Heart right ventricle (tissue), 16 donors: ENCODE measurements around the gene PKHD1. TPM values are rescaled to one million over a fixed set of nuclear protein-coding genes. Genes with fewer than 3 reads are reported as not detected.

Experiments used
- ATAC-seq, 8 donors: fragments of 200-7000 bp; cut with Tn5 transposase; one replicate each; pipeline ENCODE4 v1.9.1; 2020; ENCODE audit warnings: mild to moderate bottlenecking in 8 of 8, moderate library complexity in 8 of 8, moderate number of reproducible peaks in 1 of 8
- DNase-seq, 2 donors: peaks; one replicate each; pipeline ENCODE4 v3.0.0-alpha.2; 2020
- H3K27ac ChIP-seq, 10 donors: fragments of 200-600 bp; sonication (generic) in 2 of 10; one replicate each; pipeline versions ENCODE4 v1.5.0 to v1.8.0; 2020 to 2022; ENCODE audit warnings: mild to moderate bottlenecking in 3 of 10
- H3K27me3 ChIP-seq, 7 donors: fragments of 200-600 bp; one replicate each; pipeline ENCODE4 v1.8.0; 2021 to 2022; ENCODE audit warnings: mild to moderate bottlenecking in 2 of 7
- H3K36me3 ChIP-seq, 9 donors: fragments of 200-600 bp; sonication (generic) in 1 of 9; one replicate each; pipeline versions ENCODE4 v1.5.0 to v1.8.0; 2020 to 2022; ENCODE audit warnings: mild to moderate bottlenecking in 2 of 9
- H3K4me1 ChIP-seq, 9 donors: fragments of 200-600 bp; sonication (generic) in 1 of 9; one replicate each; pipeline versions ENCODE4 v1.5.0 to v1.8.0; 2020 to 2022; ENCODE audit warnings: mild to moderate bottlenecking in 4 of 9
- H3K4me3 ChIP-seq, 10 donors: fragments of 200-600 bp; sonication (generic) in 2 of 10; one replicate each; pipeline versions ENCODE4 v1.5.0 to v1.8.0; 2020 to 2022; ENCODE audit warnings: mild to moderate bottlenecking in 7 of 10, moderate library complexity in 2 of 10
- H3K9me3 ChIP-seq, 11 donors: fragments of 200-600 bp in 10 of 11; sonication (generic) in 2 of 11; one replicate each; pipeline versions ENCODE4 v1.5.0 to v1.8.0; 2013 to 2022; ENCODE audit warnings: mild to moderate bottlenecking in 2 of 11, control low read depth in 1 of 11, moderate library complexity in 1 of 11
- CTCF ChIP-seq, 9 donors: fragments of 200-600 bp; sonication (generic) in 2 of 9; IDR thresholded peaks; one replicate each; pipeline versions ENCODE4 v1.5.0 to v1.8.0; 2021 to 2022; ENCODE audit warnings: antibody characterized with exemption in 9 of 9, mild to moderate bottlenecking in 5 of 9, moderate library complexity in 1 of 9
- WGBS, 2 donors: extraction: QIAGEN DNeasy Blood & Tissue Kit; methylation state at CpG; one replicate each; pipeline ENCODE4 v1.1.7; 2013; ENCODE audit warnings: inconsistent platforms in 1 of 2; 5-methylcytosine and 5-hydroxymethylcytosine counted together
- intact Hi-C, 10 donors: fragments of 100-400 bp; cut with DNase I; formaldehyde crosslinking; loops; one replicate each; pipeline versions ENCODE4 v1.11.1 to v1.14.2; 2022
- polyA plus RNA-seq, 2 donors: library from polyadenylated mRNA; stranded (reverse); fragments of 200-250 nt; gene quantifications; one replicate each; pipeline ENCODE4 v1.2.3, GENCODE V29; 2013
- total RNA-seq, 10 donors: library from RNA; stranded (reverse); fragmentation: NEBNext Ultra II Directional in 3 of 10; extraction: Animal tissue kit (Norgen Biotek cat#: 25700) in 3 of 10; gene quantifications; one replicate each; pipeline versions ENCODE4 v1.2.1 to v1.2.4, GENCODE V29; 2021 to 2023
- donor health status: Arrhythmogenic right ventricular cardiomyopathy.
- donor health status: ischemic (EF 13 %, LVEDD 7.1; RV severe dilation, severe dysfunction).
- donor health status: healthy with polysubstance abuse.
- donor health status: DM: no; HTN: yes; CAD: no.
- donor health status: DM: no; HTN: no; CAD: no.
- donor health status: ischemic (EF 25% LVEDD 6.9; RV normal size, moderate dysfunction).
- donor health status: ischemic (EF 25% LVEDD 5.7; RV mildly dilated, moderate dysfunction).
- donor health status: healthy.
- donor health status: DM: yes; HTN: yes; CAD: no.
- donor health status: Ischemic cardiomyopathy.
- donor health status: ischemic (EF 35%, LVEDD 5.7; RV mildly dilated, moderate dysfunction).
- donor health status: nonischemic (EF 11% LVEDD 7.7; RV severe dilation, severe dysfunction).
- donor health status: DM: yes; HTN: yes; CAD: no.
- donor health status: PGD.
- donor health status: ischemic (EF 29% LVEDD 5.4; RV normal size, mild dysfunction).
- donor health status: nonischemic (EF 23%, LVEDD 6.1; RV moderate dilation, normal function).

PKHD1 gene
- total and polyA plus RNA-seq, 12 donors, result under 0.01 to 0.07 (median 0.02) TPM; not detected in 7

GRCh38 chr6:52009466-52010140, 77.8 kb downstream of the PKHD1 start:
- intact Hi-C loops, result loop anchor here in 1 of 10 donors (10.0 kb wide), 1 partner anchor 1195 kb away; the partner anchor contains the start of gene TFAP2B
- no peak overlapping the region for H3K4me3 ChIP-seq
- ATAC-seq, result no peak

GRCh38 chr6:52000064-52000463, 87.3 kb downstream of the PKHD1 start:
- 89 to 90% methylated on average over 3 of the region's 3 CpGs for WGBS, 2 donors
- no peak for DNase-seq
- Histone ChIP-seq H3K27ac (no peak overlapping the region), H3K27me3 (peaks cover 0 to 5% (median 1%) of the 10 kb centered on the region in 7 donors), H3K4me3 (no peak overlapping the region), H3K36me3 (no peaks in the 10 kb centered on the region), H3K4me1 (no peaks in the 10 kb centered on the region), H3K9me3 (no peaks in the 10 kb centered on the region)
- TF ChIP-seq CTCF (IDR thresholded peaks at IDR 0.05), result no peak
- no peak for ATAC-seq
- intact Hi-C loops, result no loop called here

More at GRCh38 chr6:52009466-52010140, 77.8 kb downstream of the PKHD1 start:
- TF ChIP-seq CTCF (IDR thresholded peaks at IDR 0.05), result no peak
- DNase-seq, result no peak
- Histone ChIP-seq H3K27ac (no peak overlapping the region), H3K27me3 (peaks cover 0 to 11% (median 4%) of the 10 kb centered on the region in 7 donors), H3K4me1 (no peaks in the 10 kb centered on the region), H3K9me3 (no peaks in the 10 kb centered on the region), H3K36me3 (no peaks in the 10 kb centered on the region)
- 59 to 67% methylated on average over 11 of the region's 11 CpGs for WGBS, 2 donors

- no peak for ATAC-seq
- Histone ChIP-seq H3K27me3 (peaks cover 0 to 8% (median 5%) of the 10 kb centered on the region in 7 donors), H3K27ac (no peak overlapping the region), H3K9me3 (no peaks in the 10 kb centered on the region), H3K4me3 (no peak overlapping the region), H3K4me1 (no peaks in the 10 kb centered on the region), H3K36me3 (no peaks in the 10 kb centered on the region)
- no peak for DNase-seq
- intact Hi-C loops, result no loop called here
- WGBS, 2 donors, result 77 to 83% methylated on average over 6 of the region's 6 CpGs
- TF ChIP-seq CTCF (IDR thresholded peaks at IDR 0.05), result no peak
Measured at GRCh38 chr6:51996296-51996947, 91.0 kb downstream of the PKHD1 start.

GRCh38 chr6:51995214-51995755, 92.1 kb downstream of the PKHD1 start:
- WGBS, 2 donors, result 36 to 45% methylated on average over 1 of the region's 1 CpG
- H3K27ac ChIP-seq, result no peak overlapping the region
- no peaks in the 10 kb centered on the region for H3K9me3 ChIP-seq
- H3K27me3 ChIP-seq, result peaks cover 0 to 8% (median 5%) of the 10 kb centered on the region in 7 donors
- ATAC-seq (no peak), DNase-seq (no peak)
- intact Hi-C loops, result no loop called here
- no peak overlapping the region for H3K4me3 ChIP-seq
- no peaks in the 10 kb centered on the region for H3K36me3 ChIP-seq
- TF ChIP-seq CTCF (IDR thresholded peaks at IDR 0.05), result no peak
- H3K4me1 ChIP-seq, result no peaks in the 10 kb centered on the region
